G401 (cell line): ENCODE data around the gene CCL8. TPM values are rescaled to one million over a fixed set of nuclear protein-coding genes. Genes with fewer than 3 reads are reported as not detected.

ENCODE experiments used
- DNase-seq: peaks from one replicate; pipeline ENCODE4 v3.0.0-alpha.2; 2015; ENCODE audit warnings: low spot score
- in situ Hi-C: cut with HindIII; loops from 2 replicates; pipeline ENCODE4 v1.10.0; 2016; ENCODE audit warnings: low sequenced_read_pairs, mixed read lengths
- total RNA-seq: library from RNA; depleted of rRNA; stranded (reverse); fragments of >200 nt; shearing (Covaris generic); gene quantifications from 2 replicates; pipeline ENCODE4 v1.2.3, GENCODE V29; 2014; rRNA removed

Gene CCL8
- not detected in 2 replicates for total RNA-seq

GRCh38 chr17:34319039-34319483 lies at the start of gene CCL8:
Gene CCL8, plus strand, starts transcription at chr17:34319435. Its CDS starts 67 bp downstream, at chr17:34319502.
- in situ Hi-C loops = no loop called here
- DNase-seq = no peak

GRCh38 chr17:34269969-34270368 lies 49.3 kb upstream of the CCL8 start, which contains the start of gene CCL7:
Gene CCL7, plus strand, starts transcription at chr17:34270221. Its CDS starts 70 bp downstream, at chr17:34270291.
- no peak for DNase-seq
- in situ Hi-C loops = no loop called here

GRCh38 chr17:34275881-34276280 lies 43.4 kb upstream of the CCL8 start:
- in situ Hi-C loops = no loop called here
- DNase-seq = no peak

GRCh38 chr17:34276826-34277225 lies 42.4 kb upstream of the CCL8 start:
- DNase-seq = no peak
- in situ Hi-C loops = no loop called here

DNA sequence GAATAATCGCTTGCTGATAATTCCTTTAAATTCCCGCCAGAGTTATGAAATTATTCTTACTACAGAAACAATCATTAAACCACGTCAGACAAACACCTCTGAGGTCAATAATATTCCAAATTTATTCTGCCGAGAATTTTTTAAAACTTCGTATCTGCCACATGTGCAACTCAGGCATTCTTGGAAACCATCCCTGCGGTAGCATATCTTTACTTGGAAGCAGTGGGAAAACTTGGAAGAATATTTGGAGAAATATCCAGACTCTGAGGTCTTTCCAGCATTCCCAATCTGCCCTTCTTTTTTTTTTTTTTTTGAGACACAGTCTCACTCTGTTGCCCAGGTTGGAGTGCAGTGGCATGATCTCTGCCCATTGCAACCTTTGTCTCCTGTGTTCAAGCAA lies 35.7 kb upstream of the CCL8 start:
- DNase-seq = no peak
- in situ Hi-C loops = no loop called here

GRCh38 chr17:34285286-34285792 lies 33.9 kb upstream of the CCL8 start, which contains the start of gene CCL11:
Gene CCL11, plus strand, starts transcription at chr17:34285742. Its CDS starts 67 bp downstream, at chr17:34285809.
- in situ Hi-C loops = no loop called here

GRCh38 chr17:34287875-34288274 lies 31.4 kb upstream of the CCL8 start:
- in situ Hi-C loops = no loop called here
- DNase-seq = no peak

More at GRCh38 chr17:34285286-34285792, 33.9 kb upstream of the CCL8 start, which contains the start of gene CCL11:
- no peak for DNase-seq

DNA sequence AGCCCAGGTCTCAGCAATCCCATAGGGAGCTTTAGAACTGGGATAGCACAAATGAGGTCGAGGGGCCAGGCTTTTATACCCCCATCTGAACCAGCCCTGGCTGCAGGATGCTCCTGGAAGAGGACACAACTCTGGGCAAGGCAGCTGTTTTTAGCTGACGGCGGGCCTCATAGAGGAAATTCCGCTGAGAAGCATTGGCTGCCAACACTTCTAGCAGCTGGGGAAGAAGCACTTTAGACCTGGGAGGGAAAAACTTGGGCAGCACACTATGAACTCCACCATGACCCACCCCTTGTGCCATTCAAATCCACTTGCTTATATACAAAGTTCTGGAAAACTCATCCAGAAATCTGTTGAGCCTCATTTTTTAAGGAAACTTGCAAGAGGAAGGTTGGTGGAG lies 28.6 kb upstream of the CCL8 start:
- in situ Hi-C loops = no loop called here
- no peak for DNase-seq

GRCh38 chr17:34291721-34292348 lies 27.4 kb upstream of the CCL8 start:
- in situ Hi-C loops = no loop called here
- no peak for DNase-seq

DNA sequence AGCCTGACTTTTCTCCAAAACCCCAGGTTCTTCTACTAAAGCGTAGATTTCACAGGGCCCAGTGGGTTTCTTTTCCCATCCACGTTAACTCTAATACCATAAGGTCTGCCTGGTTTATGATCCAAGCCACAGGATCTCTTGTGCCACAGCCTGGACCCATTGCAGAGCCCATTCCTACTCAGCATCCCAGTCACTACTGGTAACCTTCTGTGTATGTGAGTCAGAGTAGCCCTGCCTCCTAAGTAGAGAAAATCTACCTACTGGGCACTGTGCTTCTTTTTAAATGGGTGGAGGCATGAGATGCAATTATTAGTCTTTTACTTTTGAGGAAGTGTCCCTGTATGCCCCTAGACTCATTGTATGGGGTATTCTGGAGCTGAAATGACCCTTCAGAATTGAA lies 20.2 kb upstream of the CCL8 start:
- DNase-seq = no peak
- in situ Hi-C loops = no loop called here

DNA sequence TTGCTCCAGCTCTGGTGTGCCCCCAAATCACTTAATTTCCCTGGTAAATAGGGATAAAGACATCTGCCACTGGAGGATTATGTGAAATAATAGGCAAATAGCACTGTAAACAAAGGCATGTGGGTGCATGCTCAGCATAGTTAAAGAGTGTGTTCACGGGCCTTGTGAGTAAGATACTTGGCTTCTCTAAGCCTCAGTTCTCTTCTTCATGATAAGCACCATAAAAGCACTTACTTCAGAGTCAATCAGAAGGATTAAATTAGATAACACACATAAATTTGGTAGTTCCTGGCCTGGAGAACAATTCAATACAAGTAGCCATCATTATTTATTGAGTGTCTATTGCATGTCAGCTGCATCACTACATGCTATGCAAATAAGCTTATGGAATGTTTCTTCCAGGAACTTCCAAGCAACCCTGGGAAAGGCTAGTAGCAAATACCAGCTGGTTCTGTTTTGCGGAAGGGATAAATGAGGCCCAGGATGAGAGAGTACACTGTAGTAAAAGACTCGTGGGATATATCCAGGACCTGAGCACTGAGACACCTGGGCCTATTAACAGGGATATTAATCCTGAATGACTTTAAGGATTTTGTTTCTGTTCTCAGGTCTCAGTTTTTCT lies 19.2 kb upstream of the CCL8 start:
- no peak for DNase-seq
- in situ Hi-C loops = no loop called here

GRCh38 chr17:34300652-34301370 lies 18.4 kb upstream of the CCL8 start:
- in situ Hi-C loops = no loop called here
- DNase-seq = no peak

- DNase-seq = no peak
- in situ Hi-C loops = no loop called here
Measured at GRCh38 chr17:34301986-34302385, 17.2 kb upstream of the CCL8 start.

DNA sequence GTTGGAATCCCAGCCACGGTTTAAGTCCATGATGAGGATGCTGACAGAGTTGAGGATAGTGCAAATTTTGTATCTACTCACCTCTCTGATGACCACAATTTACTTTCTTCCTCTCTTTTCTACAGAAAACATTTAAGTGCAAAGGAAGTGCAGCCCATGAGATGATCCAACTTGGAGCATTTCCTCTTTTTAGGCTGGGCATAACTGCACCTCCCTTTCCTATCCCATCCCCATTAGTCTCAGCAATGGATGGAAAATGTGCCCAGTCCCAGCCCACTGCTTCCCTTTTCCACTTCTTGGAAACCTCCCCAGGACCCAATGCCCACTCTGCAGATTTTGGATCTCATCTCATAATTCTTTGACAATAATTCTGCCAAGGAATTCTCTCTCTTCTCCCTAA lies 16.6 kb upstream of the CCL8 start:
- no peak for DNase-seq
- in situ Hi-C loops = no loop called here

DNA sequence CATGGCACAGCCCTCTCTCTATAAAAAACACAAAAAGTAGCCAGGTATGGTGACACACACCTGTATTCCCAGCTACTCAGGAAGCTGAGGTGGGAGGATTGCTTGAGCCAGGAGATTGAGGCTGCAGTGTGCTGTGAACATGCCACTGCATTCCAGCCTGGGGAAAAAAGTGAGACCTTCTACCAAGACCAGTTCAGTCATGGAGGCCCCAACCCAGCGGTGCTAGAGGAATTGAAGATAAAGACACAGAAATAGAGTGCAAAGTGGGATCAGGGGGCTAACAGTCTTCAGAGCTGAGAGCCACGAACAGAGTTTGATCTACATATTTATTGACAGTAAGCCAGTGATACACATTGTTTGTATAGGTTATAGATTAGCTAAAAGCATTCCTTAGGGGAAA lies 15.6 kb upstream of the CCL8 start:
- in situ Hi-C loops = no loop called here
- no peak for DNase-seq

- in situ Hi-C loops = no loop called here
- no peak for DNase-seq
Measured at GRCh38 chr17:34305061-34305460, 14.2 kb upstream of the CCL8 start.

DNA sequence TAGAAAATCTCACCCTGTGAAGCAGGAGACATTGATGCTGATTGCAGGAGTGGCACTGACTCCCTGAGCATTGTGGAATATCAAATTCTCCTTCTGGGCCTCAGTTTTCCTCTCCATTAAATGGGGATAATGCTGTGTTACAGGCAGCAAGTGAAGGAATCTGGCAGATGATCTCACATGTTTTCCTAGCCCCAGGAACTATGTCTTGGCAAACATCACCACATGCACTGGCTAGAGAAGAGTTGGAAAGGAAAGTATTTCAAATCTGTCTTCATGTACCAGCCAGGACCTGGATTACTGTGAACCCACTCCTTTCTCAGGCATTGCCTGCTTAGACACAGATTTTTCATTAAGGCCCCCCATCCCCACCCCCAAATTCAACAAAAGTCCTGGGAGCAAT lies 13.6 kb upstream of the CCL8 start:
- DNase-seq = no peak
- in situ Hi-C loops = no loop called here

- no peak for DNase-seq
- in situ Hi-C loops = no loop called here
Measured at GRCh38 chr17:34306466-34306865, 12.8 kb upstream of the CCL8 start.

DNA sequence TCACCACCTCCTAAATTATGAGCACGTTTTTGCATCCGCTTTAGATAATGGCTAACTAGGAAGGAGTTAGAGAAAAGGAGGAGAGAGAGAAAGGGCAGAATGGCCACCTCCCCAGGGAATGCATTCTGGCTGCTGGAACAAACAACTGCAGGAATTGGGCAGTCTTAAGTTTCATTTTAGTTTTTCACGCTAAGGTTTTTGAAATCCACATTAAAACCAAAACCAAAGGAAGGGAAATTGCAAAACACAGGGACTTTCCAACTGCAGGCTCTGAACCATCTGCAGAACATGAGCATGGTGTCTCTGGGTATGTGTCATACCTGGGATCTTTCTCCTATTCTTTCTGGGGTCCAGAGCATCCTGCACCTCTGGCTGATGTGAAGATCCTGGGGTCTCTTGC lies 12.1 kb upstream of the CCL8 start:
- DNase-seq = no peak
- in situ Hi-C loops = no loop called here

- in situ Hi-C loops = no loop called here
- no peak for DNase-seq
Measured at GRCh38 chr17:34308371-34308770, 10.9 kb upstream of the CCL8 start.
